LNCaP clone FGC (cell line): ENCODE measurements around the gene TMC1.
"Not testable (repeated sequence)": the region's sequence is repeated elsewhere in the genome, so short reads cannot be mapped to it uniquely, and the experiment has no call there.

ENCODE experiments used
- DNase-seq: peaks from one replicate; pipeline ENCODE4 v3.0.0-alpha.2; 2011; ENCODE audit warnings: low read depth
- H3K4me3 ChIP-seq: 2 replicates; pipeline ENCODE4 v1.5.1; 2011; ENCODE audit warnings: mild to moderate bottlenecking, low read depth, low read length, control low read depth
- TF ChIP-seq, protein P1 (sequence below): IDR thresholded peaks from 2 replicates; pipeline ENCODE4 v1.5.1; 2012; ENCODE audit warnings: mild to moderate bottlenecking; ENCODE audit not compliant: control insufficient read depth, insufficient read depth; ENCODE audit errors: extremely low read depth

The TMC1 gene

DNA sequence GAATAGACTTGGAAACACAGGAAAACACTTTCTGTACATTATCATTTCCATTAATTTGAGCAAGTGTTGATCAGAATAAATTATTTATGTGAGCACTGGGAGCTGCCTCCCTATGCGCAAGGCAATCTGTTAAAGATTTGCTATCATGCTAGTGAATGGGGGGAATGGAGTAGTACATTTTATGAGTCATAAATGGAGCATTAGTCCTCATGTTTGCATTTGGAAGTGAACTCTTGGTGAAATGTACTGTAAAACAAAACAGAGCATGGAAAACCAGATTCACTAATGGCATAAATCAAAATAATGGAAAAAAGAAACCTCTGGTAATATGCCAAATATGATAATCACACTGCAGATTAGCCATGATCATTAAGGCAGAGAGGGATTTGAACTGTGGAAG lies 40.5 kb upstream of the TMC1 start:
- no peak overlapping the region for H3K4me3 ChIP-seq
- TF ChIP-seq, protein P1, sequence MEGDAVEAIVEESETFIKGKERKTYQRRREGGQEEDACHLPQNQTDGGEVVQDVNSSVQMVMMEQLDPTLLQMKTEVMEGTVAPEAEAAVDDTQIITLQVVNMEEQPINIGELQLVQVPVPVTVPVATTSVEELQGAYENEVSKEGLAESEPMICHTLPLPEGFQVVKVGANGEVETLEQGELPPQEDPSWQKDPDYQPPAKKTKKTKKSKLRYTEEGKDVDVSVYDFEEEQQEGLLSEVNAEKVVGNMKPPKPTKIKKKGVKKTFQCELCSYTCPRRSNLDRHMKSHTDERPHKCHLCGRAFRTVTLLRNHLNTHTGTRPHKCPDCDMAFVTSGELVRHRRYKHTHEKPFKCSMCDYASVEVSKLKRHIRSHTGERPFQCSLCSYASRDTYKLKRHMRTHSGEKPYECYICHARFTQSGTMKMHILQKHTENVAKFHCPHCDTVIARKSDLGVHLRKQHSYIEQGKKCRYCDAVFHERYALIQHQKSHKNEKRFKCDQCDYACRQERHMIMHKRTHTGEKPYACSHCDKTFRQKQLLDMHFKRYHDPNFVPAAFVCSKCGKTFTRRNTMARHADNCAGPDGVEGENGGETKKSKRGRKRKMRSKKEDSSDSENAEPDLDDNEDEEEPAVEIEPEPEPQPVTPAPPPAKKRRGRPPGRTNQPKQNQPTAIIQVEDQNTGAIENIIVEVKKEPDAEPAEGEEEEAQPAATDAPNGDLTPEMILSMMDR: no peak
- DNase-seq: no peak

DNA sequence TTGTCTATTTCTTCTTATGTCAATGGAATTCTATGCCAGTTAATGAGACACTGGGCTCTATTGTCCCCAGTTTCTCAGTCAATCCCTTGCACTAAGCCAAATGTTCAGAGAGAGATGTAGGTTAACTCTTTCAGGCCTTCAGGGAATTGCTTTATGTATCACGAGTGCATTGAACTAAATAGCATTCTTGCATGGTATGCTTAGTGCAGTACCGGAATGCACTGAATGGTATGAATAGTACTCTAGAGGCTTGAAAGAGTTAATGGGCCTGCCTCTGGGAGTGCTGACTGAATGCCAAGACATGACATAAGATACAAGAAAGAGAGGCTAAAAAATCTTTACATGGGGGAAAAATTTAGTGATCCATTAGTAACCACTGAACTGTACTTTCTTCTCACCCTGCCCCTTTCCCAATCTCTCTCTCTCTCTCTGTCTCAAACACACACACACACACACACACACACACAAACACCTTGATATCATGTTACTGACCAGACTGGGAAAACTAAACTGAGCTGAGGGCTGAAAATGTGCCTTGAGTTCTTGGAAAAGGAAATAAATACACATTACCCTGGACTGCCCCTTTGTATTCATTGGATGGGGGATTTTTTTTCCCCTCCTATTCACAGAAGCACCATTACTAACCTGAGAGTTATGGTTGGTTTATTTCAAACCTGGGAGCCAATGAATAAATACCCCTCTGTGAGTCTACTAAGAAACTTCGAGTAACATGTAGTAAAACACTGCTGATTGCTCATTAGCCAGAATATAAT lies 35.4 kb upstream of the TMC1 start:
- TF ChIP-seq, protein P1: no peak
- H3K4me3 ChIP-seq: no peak overlapping the region
- DNase-seq: no peak

DNA sequence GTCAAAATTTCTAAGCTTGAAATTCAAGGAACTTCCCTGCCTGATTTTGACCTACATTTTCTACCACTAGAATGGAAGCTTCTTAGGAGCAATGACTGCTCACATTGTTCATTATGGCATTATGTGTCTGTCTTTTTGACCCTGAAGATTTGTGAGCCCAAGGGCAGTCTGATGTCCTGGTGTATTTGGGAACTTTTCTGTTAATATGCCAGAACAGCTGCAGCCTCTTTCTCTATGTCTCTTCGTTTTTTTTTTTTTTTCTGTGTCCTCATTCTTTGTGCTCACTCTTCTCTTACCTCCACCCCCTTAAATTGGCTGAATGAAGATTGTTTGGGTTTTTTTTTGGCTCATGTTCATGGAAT lies 34.8 kb upstream of the TMC1 start:
- no peak overlapping the region for H3K4me3 ChIP-seq
- TF ChIP-seq, protein P1: no peak
- DNase-seq: no peak

DNA sequence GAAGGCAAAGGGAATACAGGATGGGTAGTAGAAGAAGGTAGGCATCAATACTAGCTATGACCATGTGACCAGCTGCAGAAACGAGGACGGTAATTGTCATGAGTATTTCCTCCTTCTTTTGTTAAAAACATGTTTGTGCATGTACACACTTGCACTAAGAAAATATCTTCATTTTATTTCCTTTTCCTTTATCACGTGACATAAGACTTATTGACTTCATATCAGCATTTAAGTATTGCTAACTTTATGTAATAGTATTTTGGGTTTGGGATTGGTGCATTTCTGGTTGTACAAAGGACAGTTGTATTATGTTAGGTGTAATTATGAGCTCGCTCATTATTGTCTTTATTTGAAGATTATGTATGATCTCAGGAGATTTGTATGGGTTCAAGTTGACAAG lies 33.7 kb upstream of the TMC1 start:
- not testable (repeated sequence) for DNase-seq, H3K4me3 ChIP-seq

DNA sequence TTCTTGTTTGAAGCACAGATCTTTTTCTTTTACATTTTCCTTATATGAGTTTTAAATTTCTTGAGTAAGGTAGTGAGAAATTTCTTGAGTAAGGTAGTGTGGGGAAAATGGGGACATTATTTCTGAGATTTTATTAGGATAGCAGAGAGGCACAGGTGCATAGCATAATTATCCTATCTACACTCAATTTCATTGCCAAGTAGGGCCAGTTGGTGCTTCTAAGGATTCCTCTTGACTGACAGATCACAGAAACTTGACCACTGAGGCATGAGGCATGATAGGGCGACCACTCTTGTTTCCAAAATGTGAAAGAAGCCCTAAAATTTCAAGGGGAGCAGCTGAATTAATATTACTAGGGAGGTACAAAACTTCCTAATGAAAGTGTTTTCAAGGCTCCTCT lies 31.4 kb upstream of the TMC1 start:
- TF ChIP-seq, protein P1: no peak
- no peak for DNase-seq
- no peak overlapping the region for H3K4me3 ChIP-seq

DNA sequence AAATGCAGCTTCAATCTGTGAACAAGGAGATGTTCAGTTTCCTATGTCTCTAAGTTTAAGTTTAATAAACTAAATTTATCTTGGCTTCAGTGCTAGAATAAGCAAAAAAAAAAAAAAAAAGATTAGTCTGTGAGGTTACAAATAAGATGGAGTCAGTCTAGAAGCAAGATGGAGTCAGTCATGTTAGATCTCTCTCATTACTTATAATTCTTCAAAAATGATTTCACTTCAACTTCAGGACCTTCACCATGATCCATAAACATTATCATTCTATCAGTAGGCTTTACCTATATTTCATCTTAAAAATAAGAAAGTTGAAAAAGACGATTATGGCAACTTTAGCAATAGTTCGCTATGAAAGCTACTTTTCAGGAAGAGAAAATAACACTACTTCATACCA lies 30.2 kb upstream of the TMC1 start:
- TF ChIP-seq, protein P1: no peak
- no peak for DNase-seq
- no peak overlapping the region for H3K4me3 ChIP-seq

DNA sequence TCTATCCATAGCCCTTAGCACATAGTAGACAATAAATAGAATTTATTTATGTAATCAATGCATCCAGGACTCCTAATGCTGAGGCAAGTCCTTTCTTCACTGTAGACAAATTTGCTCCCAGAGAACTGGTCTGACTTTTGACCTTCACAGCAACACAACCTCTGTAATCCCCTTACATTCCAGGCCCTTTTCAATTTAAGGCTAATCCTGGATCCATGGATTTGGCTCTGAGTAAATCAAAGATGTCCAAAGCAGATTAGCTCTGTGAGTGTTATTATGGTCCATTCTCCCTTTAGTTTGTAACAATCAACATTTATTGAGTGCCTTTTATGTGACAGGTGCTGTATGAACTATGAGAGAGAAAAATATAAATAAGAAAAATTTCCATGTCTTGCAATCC lies 27.4 kb upstream of the TMC1 start:
- TF ChIP-seq, protein P1: no peak
- no peak for DNase-seq
- H3K4me3 ChIP-seq: no peak overlapping the region
